H1 (cell line): Measurements from ENCODE around the gene YPEL5. TPM values are rescaled to one million over a fixed set of nuclear protein-coding genes. Genes with fewer than 3 reads are reported as not detected.

Experiments
- BRCA1 ChIP-seq: IDR thresholded peaks from 2 replicates; pipeline ENCODE4 v1.6.1; 2012; ENCODE audit warnings: low read depth, low read length, improper control_type of control experiment
- GABPA ChIP-seq: IDR thresholded peaks from 2 replicates; pipeline ENCODE4 v1.6.1; 2011; ENCODE audit warnings: mild to moderate bottlenecking, low read length, moderate library complexity, borderline replicate concordance; ENCODE audit not compliant: insufficient read depth
- HDAC6 ChIP-seq: IDR thresholded peaks from one replicate; pipeline ENCODE4 v1.7.1; 2012; ENCODE audit warnings: low read depth, mild to moderate bottlenecking, inconsistent platforms, low read length, moderate library complexity
- KDM5A ChIP-seq: fragments of 200-600 bp; IDR thresholded peaks from 2 replicates; pipeline ENCODE4 v1.7.1; 2012; ENCODE audit warnings: mild to moderate bottlenecking, low read length, inconsistent platforms, mixed read lengths
- RXRA ChIP-seq: IDR thresholded peaks from 2 replicates; pipeline ENCODE4 v1.6.1; 2011; ENCODE audit warnings: low read depth, mild to moderate bottlenecking, low read length, moderate library complexity; ENCODE audit not compliant: insufficient read depth
- polyA plus RNA-seq, 7 experiments: library from polyadenylated mRNA; depleted of rRNA in 3 of 7; stranded (reverse) in 5 of 7; unstranded in 2 of 7; fragments of >200 nt in 5 of 7; fragments of 200-250 nt in 2 of 7; gene quantifications; 1 replicate in 5 of 7; 2 replicates in 1 of 7; 4 replicates in 1 of 7; pipeline versions ENCODE4 v1.2.1 to v1.2.3, GENCODE V29; 2011 to 2013; ENCODE audit warnings: missing spikeins in 2 of 7, mixed read lengths in 2 of 7
- total RNA-seq: library from RNA; stranded (reverse); fragmentation: NEBNext Ultra II Directional; extraction: Animal tissue kit (Norgen Biotek cat#: 25700); gene quantifications from 2 replicates; pipeline ENCODE4 v1.2.1, GENCODE V29; 2021

The YPEL5 gene
- total and polyA plus RNA-seq, 2 of the 8 experiments (the other 6 are each of a cell fraction or from before 2014, with no cell fraction given): 18.5 to 28.0 TPM

DNA sequence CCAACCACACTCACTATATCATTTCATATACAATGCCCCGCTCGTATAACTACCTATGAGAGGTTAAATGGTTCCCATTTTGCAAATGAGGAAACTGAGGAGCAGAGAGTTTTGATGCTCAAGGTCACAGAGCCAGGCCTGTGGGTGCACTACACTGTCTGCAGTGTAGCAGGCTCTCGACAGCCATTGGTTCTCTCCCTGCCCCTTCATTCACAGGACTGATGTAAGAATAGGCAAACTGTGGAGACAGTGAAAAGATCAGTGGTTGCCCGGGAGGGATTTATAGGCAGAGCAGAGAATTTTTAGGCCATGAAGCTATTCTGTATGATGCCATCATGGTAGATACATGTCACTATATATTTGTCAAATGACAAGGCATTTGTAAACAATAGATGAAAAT is 45.5 kb downstream of the YPEL5 start (continued):
- TF ChIP-seq GABPA (no peak), RXRA (no peak), HDAC6 (no peak), BRCA1 (no peak), KDM5A (no peak)
